GM21576 (cell line): Measurements from ENCODE around the gene CDK11A.
"Not testable (repeated sequence)": the region's sequence is repeated elsewhere in the genome, so short reads cannot be mapped to it uniquely, and the experiment has no call there.

Experiments
- ATAC-seq: cut with Tn5 transposase; IDR thresholded peaks from one replicate; pipeline ENCODE4 v1.9.1; 2021; ENCODE audit warnings: mild to moderate bottlenecking, moderate library complexity; ENCODE audit not compliant: unreplicated experiment

The CDK11A gene

DNA sequence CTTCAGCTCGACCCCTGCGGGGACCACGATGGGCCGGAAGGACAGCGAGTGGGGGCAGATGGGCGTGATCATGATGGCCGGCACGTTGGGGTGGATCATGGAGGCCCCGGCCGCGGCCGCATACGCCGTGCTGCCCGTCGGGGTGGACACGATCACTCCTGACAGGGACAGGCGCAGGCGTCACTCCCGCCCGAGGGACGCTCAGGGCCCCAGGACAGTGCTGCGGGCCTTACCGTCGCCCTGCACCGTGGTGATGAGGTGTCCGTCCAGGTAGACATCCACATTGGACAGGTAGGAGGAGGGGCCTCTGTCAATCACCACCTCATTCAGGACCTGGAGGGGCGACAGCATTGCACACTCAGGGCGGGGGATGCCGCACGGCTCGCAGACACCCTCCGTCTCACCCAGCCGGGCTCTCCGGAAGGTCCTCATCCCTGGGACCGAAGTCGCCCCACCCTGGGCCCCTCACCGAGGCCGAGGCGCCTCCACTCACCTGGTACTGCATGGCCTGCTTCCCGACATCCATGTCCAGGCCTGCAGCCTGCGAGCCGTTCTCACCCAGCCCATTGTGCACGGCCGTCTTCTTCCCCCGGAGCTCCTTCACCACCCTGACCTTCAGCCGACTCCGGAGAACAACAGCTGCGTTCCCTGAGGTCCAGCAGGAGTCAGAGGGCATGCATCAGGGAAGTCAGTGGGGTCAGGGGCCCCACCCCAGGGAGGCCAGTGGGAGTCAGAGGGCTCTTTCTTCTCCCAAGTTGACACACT is 30.1 kb upstream of the CDK11A start:
- no peak for ATAC-seq

DNA sequence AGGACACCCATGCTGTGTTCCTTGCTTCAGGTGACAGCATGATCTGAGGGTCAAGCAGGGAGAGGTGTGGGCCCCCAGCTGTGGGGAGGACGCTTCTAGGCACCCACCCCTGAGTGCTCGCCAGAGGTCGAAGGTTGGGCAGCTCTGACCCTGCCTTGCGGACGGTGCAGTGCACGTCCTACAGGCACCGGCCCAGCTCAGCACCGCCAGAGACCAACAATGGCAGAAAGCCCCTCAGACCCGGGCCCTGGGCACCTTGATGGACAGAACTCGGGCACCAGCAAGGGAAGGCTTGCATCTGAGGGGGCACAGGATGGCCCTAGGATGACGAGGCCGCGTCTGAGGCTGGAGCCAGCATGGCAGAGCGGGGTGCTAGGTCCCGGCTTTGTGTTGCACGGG is 29.4 kb upstream of the CDK11A start:
- ATAC-seq = no peak

DNA sequence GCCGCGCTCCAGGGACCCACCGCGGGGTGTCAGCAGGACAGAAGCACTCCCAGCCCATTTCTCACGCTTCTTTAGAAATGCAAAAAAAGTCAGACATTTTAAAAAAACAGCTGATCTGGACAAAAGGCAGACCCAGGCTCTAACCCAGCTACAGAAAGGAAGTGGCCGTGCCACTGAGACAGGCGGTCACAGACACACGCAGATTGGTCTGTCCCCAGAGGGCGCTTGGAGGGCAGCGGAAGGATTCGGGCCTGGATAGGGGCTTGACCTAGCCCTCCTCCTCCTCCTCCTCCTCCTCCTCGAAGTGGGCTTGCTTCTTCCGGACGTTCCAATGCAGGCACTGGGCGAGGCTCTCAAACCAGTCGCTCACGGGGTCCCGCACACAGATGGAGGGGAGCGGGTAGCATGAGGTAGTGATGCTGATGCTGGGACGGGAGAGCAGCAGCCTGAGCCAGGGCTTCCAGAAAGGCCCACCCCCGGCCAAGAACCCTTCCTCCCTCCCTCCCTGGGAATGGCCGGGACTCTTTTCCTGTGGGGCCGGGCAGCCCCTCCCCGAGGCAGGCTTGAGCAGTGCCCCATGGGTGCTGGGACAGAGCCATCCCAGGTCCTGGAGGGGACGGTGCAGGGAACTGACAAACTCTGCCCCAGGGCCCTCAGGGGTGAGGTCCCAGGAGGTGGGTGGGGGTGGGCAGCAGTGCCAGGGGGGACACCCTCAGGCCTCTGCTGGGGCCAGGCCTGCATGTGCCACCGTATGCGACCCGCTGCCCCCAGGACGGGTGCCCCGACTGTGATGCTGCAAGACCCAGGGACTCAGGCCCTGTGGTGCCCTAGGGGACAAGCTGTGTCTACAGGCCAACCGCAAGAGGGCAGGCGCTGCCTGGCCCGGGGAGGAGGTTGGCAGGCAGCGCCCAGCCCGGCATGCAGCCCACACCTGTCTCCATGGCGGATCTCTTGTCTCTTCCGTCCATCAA is 28.8 kb upstream of the CDK11A start:
- ATAC-seq = no peak

DNA sequence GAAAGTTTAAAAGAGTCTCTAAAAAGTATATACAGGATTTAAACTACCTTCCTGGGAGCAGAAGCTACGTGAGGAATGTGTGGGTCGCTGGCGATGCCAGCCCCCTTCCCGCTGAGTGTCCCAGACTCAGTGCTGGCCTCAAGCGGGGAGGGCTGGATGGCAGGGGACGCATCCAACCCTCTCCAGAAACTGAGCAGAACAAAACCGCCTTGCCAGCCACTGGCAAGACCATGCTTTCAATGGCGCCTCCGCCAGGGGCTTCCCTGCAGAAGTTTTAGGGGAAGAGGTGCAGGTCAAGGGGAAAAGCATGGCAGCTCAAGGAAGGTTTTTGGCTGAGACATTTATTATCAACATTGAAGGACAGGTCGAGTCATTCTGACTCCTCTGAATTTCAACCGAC is 28.0 kb upstream of the CDK11A start:
- no peak for ATAC-seq

DNA sequence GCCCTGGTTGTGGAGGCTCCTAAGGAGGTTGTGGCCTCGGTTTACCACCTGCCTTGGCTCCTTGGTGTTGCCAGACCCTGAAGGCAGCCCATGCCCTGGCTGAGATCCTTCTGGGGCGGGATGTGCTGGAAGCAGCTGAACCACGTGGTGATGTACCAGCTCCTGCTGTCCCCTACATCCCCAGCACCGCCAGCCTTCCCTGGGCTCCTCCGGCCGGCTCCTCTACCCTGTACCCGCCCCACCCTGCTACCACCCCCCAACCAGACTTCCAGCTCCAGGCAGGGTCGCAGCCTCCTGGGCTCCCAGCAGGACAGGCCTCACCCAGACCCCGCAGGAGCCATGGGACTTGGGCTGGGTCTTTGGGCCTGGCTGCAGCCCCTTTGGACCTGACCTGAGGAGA is 25.8 kb upstream of the CDK11A start:
- ATAC-seq = not testable (repeated sequence)

DNA sequence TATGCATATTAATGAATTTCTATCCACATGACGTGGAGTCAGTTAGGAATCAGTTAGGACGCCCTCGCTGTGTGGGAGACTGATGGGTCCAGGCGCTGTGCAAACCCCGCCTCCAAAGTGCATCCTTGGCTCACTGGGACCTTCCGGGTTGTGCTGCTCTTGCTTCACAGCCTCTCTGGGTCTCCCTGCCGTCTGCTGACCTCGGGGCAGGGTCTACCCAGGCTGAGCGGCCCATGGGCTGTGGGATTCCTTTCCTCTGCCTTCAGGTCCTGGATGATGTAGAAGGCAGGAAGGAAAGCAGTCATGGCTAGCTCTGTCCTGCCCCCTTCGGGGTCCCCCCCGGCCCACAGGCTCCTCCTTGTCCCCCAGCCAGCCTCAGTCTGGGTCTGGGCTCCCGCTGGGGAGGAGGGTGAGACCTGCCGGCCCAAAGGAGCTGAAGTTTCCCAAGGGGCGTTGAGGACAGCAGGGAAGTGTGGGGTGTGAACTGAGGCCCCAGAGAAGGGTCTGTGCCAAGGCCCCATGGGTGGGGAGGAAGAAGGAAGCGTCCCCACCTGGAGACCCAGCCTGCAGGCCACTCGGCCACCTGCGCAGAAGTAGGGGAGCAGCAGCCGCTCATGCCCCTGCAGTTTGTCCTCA is 24.6 kb upstream of the CDK11A start:
- no peak for ATAC-seq

DNA sequence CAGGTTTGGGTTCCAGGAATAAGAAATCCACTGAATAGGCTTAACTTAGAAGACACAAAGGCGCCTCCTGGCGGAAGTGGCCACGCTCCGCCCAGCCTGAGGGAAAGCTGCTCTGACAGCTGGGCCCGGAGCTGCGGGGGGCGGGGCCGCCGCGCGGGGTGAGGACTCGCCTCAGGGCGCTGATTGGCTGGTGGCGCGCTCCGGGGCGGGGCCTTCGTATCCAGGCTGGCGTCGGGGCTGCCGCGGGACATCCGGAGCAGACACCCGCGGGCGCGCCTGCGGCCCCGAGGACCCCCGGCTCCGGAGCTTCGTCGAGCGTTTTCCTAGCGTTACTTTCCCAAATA is 22.4 kb upstream of the CDK11A start:
- peak; percentile 85 for ATAC-seq

DNA sequence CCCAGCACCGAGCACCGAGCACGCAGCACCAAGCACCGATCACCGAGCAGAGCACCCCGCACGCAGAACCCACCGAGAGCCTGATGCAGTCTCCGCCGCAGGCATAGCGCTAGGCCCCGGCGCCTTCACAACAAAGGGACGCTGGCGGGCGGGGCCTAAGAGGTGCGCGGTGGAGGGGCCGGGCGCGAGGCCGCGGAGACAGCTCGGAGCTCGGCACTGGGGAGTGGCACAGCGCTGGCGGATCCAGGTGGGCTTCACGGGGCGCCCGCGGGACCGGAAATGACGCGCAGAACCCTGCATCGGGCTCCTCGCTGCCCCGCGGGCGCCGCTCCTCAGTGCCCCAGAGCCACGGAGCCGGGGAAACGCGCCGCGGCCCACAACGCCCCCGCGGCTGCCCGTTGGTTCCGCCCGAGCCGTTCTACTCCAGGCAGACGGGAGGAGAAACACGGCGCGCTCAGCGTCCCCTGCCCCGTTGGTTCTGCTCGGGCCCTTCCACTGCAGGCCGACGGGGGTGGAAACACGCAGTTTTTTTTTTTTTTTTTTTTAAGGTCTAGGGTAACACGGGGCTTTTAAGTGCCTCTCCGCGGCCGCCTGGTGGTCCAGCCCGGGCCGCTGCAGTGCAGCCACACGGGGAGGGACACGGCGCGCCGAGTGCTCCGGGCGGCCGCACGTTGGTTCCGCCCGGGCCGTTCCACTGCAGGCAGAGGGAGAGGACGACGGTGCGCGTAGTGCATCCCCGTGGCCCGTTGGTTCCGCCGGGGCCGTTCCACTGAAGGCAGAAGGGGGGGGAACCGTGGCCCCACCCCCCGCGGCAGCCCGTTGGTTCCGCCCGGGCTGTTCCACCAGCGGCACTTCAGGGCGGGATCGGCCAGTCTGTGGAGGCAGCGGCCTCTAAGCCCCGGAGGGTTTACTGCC is 21.8 kb upstream of the CDK11A start:
- ATAC-seq = peak; percentile 60

DNA sequence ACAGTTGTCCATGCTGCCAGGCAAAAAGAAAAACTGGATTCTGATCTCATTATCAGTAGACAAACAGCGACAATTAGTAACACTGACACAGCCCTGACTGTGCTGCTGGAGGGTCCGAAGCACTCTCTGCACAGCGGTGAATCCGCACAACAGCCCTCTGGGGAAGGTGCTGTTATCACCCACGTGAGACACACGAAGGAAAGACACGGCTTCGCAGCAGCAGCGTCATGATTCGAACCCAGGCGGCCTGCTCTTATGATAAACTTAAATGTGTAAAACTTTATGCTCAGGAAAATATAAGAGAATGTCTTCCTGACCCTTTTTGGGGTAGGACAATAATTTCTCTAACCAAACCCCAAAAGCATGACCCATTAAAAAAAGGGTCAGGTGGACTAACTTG is 18.4 kb upstream of the CDK11A start:
- not testable (repeated sequence) for ATAC-seq

DNA sequence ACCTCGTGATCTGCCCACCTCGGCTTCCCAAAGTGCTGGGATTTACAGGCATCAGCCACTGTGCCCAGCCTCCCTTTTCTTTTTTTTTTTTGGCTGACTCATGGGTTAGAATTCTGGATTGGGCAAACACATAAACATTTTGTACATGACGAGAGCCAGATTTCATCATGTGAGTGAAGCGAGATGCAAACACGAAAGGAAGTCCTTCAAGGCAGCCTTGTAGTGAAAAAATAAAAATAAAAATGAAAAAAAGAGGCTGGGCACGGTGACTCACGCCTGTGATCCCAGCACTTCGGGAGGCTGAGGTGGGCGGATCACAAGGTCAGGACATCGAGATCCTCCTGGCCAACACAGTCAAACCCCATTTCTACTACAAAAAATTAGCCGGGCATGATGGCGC is 16.9 kb upstream of the CDK11A start:
- ATAC-seq = not testable (repeated sequence)

DNA sequence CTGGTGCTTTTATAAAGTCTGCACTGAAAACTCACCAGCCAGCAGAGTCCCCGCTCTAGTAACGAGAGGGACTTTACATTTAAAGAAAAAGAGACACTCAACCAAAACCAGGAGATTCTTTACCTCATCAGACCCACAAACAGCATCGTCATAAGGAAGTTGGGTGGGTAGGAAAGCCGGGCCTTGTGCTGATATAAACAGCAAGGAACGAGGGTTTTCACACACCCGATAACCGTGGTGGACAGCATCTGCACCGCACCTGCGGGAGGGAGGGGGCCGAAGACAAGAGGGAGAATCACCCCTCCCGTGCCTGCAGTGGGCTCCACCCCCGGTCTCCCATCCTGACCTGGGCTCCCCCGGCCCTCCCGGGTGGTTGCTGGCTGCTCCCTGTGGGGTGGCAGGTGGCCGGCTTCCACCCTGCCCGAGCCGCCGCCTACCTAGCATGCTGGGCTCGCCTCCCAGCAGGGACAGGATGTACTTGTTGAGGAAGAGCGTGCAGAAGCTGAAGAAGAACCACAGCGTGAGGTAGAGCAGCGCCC is 14.7 kb upstream of the CDK11A start:
- not testable (repeated sequence) for ATAC-seq

DNA sequence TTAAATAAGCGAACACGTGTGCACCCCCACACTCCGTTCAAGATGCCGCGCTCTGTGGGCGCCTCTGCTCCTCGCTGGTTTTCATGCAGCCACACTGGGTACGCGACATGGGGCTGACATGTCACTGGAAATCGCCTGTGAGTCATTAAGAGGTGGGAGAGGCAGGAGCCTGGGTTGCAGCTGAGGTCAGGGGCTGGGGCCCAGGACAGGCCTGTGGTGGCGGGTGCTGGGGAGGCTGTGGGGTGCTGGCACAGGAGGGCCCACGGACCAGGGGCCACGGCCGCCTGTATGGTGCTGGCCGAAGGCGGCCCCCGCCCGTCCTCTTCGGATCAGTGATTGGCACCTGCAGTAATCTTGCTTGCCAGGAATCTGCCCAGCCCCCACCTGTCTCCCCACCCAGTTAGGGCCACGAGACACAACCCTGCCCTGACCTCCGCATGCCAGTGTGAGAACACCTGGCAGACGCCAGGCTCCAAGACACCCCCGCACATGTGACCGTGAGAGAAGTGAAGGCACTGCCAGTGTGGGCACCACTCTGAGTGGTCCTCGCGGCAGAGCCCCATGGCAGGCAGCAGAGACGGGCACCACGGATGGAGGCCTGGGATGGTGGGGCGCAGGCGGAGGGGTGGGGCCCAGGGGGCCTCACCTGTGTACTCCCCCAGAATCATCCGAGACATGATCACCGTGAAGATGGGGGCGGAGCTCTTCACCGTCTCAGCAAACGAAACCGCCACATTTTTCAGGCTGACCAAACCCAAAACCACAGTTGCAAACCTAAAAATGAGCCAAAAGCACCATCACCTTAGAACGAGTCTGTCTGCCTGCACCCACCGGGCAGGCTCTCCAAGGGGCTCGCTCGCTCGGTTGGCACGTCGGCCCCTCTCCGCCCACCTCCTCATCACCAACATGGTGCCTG is 13.8 kb upstream of the CDK11A start:
- not testable (repeated sequence) for ATAC-seq

DNA sequence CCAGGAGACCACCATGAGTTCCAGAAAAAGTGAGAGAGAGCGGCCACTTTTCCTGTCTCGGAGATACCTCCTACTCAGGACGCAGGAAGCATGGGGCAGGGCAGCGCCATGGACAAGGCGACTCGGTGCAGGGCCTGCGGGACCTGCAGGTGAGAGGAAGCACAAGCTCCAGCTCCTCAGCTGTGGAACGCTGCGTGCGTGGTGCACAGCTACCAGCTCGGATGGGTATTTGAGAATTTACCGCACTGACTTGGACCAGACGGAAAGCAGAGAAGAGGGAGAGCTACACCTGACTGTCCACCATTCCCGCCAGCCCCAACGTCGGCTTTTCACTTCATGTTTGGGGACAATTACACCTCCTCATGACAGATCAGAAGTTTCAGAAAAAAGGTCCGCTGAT is 8.2 kb upstream of the CDK11A start:
- no peak for ATAC-seq

DNA sequence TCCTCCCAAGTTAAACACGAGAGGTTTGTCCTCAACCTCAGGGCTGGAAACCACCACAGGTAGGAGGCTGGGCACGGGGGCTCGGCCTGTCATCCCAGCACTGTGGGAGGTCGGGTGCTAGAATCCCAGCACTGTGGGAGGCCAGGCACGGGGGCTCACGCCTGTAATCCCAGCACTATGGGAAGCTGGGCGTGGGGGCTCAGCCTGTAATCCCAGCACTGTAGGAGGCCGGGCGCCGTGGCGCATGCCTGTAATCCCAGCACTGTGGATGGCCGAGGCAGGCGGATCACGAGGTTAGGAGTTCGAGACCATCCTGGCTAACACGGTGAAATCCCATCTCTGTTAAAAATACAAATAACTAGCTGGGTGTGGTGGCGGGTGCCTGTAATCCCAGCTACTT is 6.7 kb upstream of the CDK11A start:
- ATAC-seq = no peak

DNA sequence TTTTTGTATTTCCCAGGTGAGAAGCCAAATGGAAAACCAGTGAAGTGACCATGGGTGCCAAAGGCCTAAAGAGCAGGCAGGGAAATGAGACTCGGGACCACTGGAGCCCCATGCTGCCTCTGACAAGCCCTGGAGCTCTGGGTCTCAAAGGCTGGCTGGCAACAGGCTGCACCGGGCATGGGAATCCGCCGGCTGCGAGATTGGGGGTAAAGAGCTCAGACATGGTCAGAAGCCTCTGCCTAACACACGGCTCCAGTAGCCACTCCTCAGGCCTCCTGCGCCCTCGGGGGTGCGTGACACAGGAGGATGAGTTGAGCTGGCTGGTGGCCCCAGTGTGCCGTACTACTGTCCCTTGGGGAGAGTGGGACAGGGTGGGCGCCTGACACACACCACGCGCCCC is 6.1 kb upstream of the CDK11A start:
- not testable (repeated sequence) for ATAC-seq

DNA sequence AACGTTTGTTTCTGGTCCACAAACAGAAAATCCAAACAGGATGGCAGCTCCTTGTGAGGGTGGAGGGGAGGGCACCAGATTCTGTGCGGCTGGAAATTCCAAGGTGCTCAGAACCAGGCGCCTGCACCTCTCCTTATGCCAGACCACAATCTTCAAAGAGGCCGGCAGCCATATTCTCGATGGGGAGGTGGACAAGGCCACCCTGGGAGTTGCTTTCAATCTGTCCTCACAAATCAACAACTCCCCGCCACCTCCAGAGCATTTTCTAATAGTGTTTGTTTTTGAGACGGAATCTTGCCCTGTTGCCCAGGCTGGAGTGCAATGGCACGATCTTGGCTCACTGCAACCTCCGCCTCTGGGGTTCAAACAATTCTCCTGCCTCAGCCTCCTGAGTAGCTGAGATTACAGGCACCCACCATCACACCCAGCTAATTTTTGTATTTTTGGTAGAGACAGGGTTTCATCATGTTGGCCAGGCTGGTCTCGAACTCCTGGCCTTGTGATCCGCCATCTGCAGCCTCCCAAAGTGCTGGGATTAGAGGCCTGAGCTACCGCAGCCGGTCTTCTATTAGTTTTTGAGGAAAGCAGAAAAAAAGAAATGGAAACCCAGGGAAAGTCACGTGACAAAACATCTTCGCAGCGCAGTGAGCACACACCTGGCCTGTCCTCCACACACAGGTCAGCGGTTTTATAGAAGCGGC is 5.1 kb upstream of the CDK11A start:
- not testable (repeated sequence) for ATAC-seq

DNA sequence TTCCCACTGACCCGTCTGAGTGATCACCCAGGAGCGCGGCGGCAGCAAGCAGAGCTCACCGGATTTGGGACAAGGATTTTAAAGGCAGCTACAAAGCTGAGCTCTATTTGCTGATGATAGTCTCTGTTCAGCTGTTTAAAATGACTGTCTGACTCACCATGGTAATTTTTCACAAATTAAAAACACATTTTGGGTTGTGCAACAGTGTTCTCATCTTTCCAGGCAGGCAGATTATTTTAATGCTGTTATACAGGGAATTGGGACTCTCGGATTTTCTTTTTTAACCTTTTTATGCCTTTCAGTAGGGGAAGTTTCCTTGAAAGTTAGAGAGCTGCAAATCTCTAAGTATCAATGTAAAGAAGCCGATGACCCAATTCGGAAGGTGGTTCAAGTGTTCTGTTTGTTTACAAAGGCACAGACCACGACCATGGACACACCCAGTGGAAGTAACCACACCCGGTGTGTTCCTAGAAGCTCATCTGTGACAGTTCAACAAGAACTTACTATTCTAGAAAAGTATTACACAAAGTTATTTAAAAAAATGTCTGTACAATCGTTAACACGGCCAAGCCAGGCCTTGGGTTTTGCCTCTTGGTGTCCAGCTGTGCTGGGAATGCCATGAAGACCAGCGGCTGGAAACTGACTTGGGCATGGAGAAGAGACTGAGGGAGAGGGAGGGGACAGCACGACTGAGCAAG is 4.3 kb upstream of the CDK11A start:
- not testable (repeated sequence) for ATAC-seq

DNA sequence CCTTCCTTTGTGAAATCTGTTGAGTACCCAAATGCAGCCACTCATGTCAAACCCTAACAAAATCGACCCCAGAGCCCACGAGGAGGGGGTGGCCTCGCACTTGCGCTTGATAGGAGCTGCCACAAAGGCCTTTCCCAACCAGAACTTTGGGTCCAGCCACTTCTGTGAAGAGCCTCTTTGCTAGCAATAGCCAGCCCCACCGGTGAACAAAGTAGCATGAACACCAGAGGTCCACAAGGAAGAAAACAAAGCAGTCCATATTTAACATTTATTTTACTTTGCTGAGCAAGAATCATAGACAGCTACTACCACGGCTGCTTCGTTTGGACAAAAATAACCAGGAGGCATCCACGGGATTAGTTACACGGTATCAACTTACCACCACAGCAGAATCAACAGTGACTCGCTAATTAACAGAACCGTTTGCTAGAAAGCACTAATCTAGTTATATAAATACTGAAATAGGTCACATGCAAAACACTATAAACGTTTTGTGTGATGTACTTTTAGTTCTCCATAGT is 3.0 kb upstream of the CDK11A start:
- not testable (repeated sequence) for ATAC-seq
